NCI-H510A (cell line): ENCODE measurements around the gene PPP1R3A.

Experiments used
- DNase-seq: peaks from one replicate; lab custom pipeline; 2025; lab: John Stamatoyannopoulos, UW

Gene PPP1R3A

DNA sequence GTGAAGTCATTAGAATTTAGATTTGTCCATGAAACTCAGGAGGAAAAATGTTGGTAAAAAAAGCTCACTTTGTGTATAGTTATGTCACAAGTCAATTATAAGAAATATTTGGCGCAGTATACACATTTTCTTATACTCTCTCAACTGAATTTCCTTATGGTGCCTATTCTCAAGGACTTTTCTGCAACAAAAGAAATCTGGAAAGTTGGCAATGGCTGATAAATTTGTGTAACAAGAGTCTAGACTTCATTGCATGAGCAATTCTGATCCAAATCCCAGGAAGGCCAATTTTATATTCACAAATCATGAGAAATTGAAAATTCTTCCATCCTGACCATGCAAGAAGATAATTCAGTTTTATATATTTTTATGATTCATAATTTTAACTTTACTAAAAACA lies 35.7 kb downstream of the PPP1R3A start:
- no peak for DNase-seq

DNA sequence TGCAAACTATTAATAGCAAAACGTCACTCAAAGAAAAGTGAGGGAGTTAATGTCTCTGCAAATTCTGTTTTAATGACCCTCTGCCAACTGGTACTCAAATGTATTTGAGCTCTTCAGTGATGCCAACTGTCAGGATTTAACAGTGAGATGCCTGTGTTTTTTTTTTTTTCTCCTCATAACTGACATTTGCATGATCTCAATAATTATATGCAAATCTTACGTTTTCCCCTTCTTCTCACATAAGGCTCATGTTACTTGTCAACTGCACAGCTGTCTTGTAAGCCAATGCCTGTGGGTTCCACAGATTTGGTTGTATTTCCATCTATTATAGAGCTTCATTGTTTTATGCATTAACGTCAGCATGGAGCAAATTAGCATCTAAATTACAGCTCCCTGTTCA lies 38.2 kb downstream of the PPP1R3A start:
- DNase-seq, result no peak

DNA sequence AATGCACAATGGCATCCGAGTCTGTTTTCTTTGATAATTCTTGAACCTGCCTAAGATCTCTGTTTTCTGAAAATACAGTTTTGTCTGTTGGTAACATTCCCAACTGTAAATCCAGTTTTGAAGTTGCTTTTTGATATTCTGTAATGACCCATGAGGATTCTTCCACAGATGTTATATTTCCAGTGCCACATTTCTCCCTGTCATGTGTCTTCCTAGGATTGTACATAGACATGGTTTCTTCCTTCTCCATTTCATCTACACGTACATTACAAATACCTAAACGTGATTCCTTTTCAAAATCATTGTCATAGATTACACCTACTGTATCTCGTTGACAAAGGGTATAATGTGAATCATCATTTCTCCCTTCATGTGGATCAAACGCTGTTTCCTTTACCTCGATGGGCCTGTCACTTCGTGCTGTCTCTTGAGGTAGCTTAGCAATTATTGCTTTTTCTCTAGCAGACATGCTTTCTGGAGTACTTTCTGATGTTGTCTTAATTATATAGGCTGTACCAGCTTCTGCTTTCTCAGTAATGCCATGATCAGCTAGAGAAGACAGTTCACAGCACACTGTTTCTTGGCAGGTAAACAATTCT lies 40.3 kb downstream of the PPP1R3A start:
- no peak for DNase-seq

DNA sequence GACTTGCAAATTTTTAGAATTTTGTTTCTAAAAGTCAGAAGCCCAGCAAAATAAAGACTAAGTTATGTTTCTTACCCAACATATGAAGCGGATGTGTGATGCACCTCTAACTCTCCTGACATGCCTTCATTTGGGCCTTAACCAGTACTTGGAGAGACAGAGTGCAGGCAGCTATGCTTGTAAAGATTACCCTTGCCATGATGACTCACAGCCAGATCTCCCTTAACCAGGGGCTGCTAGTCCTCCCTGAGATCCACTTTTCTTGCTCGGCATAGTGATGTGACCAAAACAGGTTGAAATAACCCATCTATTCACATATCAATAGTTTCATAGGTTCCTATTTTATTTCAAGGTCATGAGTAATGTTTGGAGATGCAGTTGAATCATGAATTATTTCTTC lies 43.6 kb downstream of the PPP1R3A start:
- DNase-seq, result no peak

DNA sequence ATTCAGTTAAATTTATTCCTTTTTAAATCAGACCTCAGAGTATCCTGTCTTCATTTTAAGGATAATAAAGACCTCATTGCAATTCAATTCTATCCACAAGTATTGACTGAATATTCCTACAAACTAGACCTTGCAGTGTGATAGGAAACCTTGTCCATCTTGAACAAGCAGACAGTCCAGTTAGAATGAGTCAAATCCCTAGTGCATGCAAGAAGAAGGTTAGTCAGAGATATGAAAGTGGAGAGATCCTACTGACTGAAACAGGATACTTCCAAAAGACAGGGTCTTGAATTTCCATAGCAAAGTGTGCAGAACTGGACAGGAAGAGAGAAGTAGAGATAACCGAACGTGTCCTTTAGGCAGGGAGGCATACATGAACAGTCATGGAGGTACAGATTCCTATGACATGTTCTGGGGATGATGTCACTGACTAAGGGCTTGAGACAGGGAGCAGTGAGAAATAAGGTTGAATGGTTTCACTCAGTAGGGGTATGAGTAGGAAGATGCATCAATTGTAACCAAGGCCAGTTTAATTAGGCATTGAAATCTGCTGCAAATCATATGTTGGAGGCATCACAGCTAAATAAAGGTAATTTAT lies 45.2 kb downstream of the PPP1R3A start:
- DNase-seq, result no peak

DNA sequence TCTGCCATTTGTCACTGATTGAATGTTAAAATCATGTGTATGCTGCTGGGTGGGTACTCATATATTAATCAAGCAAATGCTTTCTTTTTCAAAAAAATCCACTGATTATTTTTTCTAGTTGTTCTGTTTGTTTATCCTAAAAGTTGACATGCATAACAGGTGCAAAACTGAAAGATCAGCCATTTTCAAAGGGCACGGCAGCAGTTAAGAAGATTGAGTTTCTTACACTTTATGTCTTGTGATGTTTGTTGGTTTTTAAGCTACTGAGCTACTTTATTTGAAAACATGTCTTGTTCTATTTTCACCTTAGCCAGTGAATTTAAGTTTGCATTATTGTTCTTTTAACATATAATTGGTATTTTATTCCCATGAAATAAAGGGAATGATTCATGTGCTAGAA lies 45.8 kb downstream of the PPP1R3A start:
- DNase-seq, result no peak

DNA sequence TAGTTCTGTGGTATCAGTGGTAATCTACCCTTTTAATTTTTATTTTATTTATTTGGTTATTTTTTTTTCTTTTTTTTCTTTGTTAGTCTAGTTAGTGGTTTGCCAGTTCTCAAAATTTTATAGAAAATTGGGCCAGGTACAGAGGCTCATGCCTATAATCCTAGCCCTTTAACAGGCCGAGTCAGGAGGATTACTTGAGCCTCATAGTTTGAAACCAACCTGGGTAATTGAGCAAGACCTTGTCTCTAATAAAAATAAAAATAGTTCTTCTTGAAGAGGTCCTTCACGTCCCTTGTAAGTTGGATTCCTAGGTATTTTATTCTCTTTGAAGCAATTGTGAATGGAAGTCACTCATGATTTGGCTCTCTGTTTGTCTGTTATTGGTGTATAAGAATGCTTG lies 51.5 kb downstream of the PPP1R3A start:
- DNase-seq, result no peak

DNA sequence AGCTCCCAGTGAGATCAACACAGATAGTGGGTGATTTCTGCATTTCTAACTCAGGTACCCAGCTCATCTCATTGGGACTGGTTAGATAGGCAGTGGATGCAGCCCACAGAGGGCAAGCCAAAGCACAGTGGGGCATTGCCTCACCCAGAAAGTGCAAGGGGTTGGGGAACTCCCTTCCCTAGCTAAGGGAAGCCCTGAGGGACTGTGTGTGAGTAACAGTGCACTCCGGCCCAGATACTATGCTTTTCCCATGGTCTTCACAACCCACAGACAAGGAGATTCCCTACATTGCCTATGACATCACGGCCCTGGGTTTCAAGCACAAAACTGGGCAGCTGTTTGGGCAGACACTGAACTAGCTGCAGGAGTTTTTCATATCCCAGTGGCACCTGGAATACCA lies 62.8 kb downstream of the PPP1R3A start:
- no peak for DNase-seq

DNA sequence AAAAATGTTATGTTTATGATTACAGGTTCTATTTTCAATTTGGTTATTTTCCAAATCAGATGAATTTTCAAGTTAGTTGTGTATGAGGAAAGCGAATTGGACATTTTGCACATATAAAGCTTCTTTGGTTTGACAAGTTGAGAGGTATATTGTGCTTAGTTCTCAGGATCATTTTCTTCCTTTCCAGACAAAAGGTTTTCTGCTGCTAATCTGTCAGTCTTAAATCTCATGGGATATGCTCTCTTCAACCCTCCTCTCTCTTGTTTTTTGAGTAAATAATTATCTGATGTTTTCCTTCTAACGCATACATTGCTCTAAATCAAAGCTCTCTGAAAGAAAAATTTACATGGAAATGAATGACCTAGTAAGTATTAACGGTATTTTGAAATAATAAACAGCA lies 77.9 kb downstream of the PPP1R3A start:
- DNase-seq, result no peak

DNA sequence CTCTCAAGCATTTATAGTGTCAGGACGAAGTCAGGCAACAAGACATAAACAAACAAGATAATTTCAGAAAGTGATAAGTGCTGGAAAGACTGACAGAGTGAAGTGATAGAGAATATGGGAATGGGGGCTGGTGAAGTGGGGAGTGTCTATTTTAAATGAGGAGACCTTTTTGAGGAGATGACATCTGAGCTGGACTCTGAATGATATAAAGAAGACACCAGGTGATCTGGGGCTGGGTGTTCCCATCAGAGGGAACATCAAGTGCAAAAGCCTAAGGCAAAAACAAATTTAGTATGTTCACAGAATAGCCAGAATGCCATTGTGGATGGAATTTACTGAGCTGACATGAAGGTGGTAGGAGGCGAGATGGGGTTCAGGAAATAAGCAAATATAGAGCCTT lies 83.4 kb downstream of the PPP1R3A start:
- no peak for DNase-seq

DNA sequence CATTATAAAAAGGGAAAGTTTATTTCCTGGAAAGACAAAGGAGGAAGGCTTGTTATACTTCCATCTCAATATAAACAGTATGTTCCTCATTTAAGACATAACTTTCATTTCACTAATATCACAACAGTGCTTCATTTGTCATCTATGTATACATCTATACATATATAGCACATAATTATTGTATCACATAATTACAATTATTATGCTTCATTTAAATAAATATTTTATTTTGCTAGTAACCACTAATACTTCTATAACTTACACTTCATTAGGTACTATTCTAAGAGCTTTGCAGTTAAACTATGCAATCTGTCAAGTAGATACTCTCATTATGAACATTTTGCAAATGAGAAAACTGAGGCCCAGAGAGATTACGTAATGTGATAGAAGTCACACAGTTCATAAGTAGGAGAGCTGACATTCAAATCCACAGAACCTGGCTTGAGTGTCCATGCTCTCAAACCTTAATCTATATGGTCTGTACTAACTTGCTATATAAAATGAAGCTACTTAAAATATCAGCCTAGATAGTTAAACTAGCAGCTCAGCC lies 86.5 kb downstream of the PPP1R3A start:
- DNase-seq, result no peak

DNA sequence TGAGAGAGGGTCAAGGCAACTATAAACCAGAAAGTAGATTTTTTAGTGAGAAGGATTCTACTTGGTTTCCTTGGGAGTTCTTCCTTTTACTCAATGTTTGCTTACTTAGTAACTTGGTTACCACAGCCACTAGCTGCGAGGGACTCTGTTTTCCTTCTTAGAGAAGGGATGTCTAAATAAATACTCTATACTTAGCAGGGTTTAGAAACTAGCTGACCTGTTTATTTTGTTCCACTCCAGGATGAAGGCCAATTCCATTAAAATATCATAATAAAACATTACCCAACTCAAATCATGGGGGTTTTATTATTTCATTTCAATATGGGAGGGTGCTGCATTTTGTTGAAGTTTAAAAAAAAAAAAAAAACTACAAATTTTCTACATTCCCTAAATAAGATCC lies 87.3 kb downstream of the PPP1R3A start:
- DNase-seq, result no peak

DNA sequence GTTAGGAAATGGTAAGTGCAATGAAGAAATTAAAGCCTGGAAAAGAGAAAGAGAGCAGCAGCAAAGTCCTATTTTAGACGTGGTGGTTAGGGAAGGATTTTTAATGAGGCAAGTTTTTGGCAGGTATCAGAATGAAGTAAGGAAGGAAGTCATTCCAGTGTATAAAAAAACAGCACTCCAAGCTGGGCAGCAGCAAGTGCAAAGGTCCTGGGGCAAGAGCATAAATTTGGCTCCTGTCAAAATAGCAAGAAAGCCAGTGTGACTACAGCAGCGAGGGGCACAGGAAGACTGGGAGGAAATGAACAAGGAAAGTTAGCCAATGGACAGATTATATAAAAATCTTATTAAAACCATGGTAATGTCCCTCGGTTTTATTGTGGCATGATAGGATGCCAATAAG lies 90.2 kb downstream of the PPP1R3A start:
- no peak for DNase-seq
